Measurements from ENCODE around the gene ZNF580.

Gene ZNF580

GRCh38 chr19:55624109-55625003 lies 16.4 kb upstream of the ZNF580 start, which contains the start of gene ZNF784:
ZNF784 (minus strand) TSS chr19:55624566; CDS start chr19:55624561, 5 bp downstream.
- peak; percentile 94 for DNase-seq

GRCh38 chr19:55625004-55625326 lies 15.8 kb upstream of the ZNF580 start:
- DNase-seq, result no peak

DNA sequence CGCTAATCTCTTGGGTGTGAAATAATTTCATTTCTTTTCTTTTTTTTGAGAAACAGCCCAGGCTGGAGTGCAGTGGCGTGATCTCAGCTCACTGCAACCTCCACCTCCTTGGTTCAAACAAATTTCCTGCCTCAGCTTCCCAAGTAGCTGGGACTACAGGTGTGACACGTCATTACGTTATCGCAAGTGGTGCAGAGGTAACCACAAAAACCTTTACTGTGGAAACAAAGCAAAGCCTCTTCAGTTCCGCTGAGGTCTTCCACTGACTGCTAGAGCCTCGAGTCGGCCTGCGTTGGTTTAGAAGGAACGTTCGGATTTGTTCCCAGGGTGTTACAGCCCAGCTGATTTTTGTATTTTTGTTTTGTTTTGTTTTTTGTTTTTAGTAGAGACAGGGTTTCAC lies 14.5 kb upstream of the ZNF580 start:
- no peak for DNase-seq

DNA sequence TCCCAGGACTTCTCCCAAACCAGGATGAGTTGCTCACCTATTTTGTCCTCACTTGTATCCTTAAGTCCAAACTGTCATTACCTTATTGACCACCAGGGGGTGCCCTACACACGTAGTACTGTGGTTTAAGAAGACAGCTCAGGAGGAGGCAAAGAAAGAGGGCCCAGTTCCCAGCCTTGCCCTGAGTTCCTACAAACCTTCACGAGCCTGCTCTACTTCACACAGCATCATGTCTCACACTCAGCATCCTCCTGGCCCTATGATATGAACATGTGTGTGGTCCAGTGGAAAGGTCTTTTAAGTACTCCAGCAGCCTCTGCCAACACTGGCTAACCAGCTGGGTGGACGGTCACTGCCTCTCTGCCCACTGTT lies 8.4 kb upstream of the ZNF580 start:
- DNase-seq, result peak; percentile 92

DNA sequence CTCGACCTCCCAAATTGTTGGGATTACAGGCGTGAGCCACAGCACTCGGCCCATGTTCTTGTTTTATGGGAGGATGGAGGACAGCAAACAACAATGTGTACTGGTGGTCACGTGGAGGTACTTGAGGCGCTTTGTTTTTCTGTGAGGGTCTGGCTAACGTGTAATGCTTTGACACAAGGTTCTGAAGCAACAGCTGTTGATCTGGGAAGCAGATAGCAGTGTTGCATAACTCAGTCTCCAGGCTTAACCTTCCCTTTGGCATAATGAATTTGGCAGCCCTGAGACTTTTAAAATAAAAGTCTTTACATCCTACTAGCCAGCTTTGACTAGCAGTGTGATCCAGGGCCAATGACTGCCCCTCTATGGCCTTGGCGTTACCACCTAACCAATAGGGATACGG lies 6.9 kb upstream of the ZNF580 start:
- no peak for DNase-seq

DNA sequence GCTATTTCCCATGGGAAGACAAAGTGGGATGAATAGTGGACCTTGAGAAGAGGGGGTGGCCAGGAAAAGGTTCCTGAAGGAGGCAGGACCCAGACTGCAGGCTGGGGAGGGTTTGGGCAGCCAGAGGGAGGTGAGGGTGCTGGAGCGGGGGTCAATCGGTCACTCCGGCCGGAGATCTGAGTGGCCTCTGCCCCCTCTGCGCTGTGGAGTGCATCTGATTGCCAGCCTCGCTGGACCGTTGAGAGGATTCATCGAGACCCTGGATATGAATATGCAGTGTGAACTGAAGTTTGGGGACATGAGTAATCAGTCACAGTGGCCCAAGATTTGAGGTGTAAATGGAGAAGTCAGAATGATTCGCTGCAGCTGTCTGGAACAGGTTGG lies 5.5 kb upstream of the ZNF580 start:
- DNase-seq, result no peak

GRCh38 chr19:55635856-55636440 lies 4.9 kb upstream of the ZNF580 start:
- no peak for DNase-seq

- no peak for DNase-seq
Measured at GRCh38 chr19:55636723-55637122, 4.1 kb upstream of the ZNF580 start.

DNA sequence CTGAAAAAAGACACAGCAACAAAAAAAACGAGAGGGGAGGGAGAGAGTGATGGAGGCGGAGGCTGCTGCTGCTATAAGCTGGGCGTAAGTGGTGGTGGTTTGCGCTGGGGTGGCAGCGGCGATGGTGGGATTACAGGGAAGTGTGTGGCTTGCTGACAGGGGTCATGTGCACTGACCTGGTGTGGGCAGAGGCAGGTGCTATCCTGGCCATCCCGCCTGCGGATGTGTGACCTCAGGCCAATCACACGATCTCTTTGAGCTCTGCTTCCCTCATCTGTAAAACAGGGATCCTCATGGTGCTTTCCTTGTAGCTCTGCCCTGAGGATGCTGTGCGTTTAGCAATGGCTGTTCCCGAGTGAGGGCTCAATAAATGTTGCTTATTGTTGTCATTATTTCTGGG lies 3.3 kb upstream of the ZNF580 start:
- DNase-seq, result no peak

GRCh38 chr19:55638864-55639359 lies 1.9 kb upstream of the ZNF580 start:
- DNase-seq, result peak; percentile 55

- peak; percentile 82 for DNase-seq
Measured at GRCh38 chr19:55640043-55640576, 692 bp upstream of the ZNF580 start.

GRCh38 chr19:55641426-55642152 lies 787 bp downstream of the ZNF580 start:
- no peak for DNase-seq

DNA sequence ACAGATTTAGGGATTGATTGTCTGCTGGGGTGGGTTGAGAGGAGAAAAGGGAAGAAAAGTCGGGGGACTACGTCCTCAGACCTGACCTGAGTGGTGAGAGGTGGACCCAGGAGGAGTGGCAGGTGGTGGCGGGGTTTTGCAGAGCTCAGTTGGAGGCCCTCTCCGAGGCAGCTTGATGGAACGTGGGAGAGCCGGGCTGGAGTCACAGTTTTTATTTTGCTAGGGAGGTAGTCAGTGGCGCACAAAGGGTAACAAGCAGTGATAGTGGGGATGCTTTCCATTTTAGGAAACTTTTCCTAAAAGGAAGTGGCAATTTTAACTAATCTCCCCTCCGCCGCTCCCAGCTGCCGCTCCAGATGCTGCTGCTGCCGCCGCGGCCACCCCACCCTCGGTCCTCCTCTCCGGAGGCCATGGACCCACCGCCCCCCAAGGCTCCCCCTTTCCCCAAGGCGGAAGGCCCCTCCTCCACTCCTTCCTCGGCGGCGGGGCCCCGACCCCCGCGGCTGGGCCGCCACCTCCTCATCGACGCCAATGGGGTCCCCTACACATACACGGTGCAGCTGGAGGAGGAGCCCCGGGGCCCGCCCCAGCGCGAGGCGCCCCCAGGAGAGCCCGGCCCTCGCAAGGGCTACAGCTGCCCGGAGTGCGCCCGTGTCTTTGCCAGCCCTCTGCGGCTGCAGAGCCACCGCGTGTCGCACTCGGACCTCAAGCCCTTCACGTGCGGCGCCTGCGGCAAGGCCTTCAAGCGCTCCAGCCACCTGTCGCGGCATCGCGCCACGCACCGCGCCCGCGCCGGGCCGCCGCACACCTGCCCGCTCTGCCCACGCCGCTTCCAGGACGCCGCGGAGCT lies 1.6 kb downstream of the ZNF580 start:
- DNase-seq, result no peak

- DNase-seq, result peak; percentile 73
Measured at GRCh38 chr19:55643003-55643886, 2.4 kb downstream of the ZNF580 start, which contains the start of gene ZNF581. ZNF581 (plus strand) TSS chr19:55643649; CDS start chr19:55644572, 923 bp downstream.

DNA sequence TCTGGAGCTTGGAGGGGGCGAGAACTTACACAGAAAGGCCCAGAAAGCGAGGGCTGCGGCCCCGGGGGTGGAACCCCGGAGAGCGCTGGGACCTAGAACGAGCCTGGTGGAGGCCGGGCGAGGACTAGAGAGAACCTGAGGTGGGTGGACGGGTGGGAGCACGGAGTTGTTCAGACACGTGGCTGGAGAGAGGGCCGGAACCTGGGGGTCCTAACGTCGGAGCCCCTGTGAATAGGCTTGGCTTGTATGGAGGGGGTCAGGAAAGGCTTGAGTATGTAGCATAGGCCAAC lies 3.0 kb downstream of the ZNF580 start:
- DNase-seq, result no peak

DNA sequence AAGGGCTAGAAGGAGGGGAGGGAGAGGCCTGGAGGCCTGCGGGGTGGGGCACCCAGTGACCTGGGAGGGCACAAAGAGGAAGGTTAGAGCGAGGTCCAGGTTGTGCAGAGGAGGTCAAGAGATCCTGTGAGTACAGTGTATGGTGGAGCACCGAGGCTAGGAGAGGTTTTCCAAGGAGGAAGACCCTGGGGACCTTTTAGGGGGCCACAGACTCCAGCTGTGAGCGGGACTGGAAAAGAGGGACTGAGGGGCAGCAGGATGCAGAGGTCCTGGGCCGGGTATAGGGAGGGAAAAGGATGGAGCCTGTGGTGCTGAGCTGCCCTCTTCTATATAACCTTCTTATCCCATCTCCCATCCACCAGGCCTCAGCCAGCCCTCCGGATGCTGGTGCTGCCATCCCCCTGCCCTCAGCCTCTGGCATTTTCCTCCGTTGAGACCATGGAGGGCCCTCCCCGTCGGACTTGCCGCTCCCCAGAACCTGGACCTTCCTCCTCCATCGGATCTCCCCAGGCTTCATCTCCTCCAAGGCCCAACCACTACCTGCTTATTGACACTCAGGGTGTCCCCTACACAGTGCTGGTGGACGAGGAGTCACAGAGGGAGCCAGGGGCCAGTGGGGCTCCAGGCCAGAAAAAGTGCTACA lies 3.5 kb downstream of the ZNF580 start:
- DNase-seq, result no peak

- DNase-seq, result no peak
Measured at GRCh38 chr19:55644842-55645511, 4.2 kb downstream of the ZNF580 start.

DNA sequence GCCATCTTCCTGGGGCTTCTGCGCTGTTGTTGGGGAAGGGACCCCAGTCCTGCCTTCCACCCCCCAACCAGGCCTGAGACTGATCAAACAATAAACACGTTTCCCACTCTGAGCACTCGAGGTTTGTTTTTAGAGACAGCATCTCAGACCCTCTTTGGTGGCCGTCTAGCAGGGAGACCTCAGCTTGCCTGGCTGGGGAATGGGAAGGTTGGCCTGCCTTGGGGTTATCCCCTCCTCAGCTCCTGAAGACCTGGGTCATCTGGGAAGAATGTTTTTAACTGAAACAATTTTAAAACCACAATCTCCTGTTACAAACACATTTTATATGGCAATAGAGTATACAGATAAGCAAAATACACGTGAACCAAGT lies 4.7 kb downstream of the ZNF580 start:
- DNase-seq, result no peak

GRCh38 chr19:55646889-55647731 lies 6.3 kb downstream of the ZNF580 start:
- DNase-seq, result no peak

All from fibroblast of skin of scalp (primary cell).